HepG2 (cell line): ENCODE data around the gene NDUFB3. TPM values are rescaled to one million over a fixed set of nuclear protein-coding genes. Genes with fewer than 3 reads are reported as not detected.

ENCODE experiments used
- ARNTL ChIP-seq: sonication (generic); formaldehyde crosslinking; IDR thresholded peaks from 2 replicates; pipeline ENCODE4 v1.4.0; 2020; ENCODE audit warnings: mild to moderate bottlenecking, missing genetic modification reagents
- DDIT3 ChIP-seq: sonication (generic); formaldehyde crosslinking; IDR thresholded peaks from 2 replicates; pipeline ENCODE4 v1.4.0; 2020; ENCODE audit warnings: mild to moderate bottlenecking, missing genetic modification reagents
- KLF15 ChIP-seq: sonication (generic); formaldehyde crosslinking; IDR thresholded peaks from 2 replicates; pipeline ENCODE4 v1.8.1; 2023; ENCODE audit warnings: borderline replicate concordance, mild to moderate bottlenecking, inconsistent platforms, missing genetic modification reagents, mixed read lengths
- MXD1 ChIP-seq: sonication (generic); formaldehyde crosslinking; IDR thresholded peaks from 2 replicates; pipeline ENCODE4 v1.4.0; 2020; ENCODE audit warnings: mild to moderate bottlenecking, missing genetic modification reagents
- NFRKB ChIP-seq: fragments of 450-650 bp; IDR thresholded peaks from 2 replicates; pipeline ENCODE4 v1.6.1; 2017
- SMAD1 ChIP-seq: sonication (generic); formaldehyde crosslinking; IDR thresholded peaks from 2 replicates; pipeline ENCODE4 v1.4.0; 2020; ENCODE audit warnings: missing genetic modification reagents, low read depth, mild to moderate bottlenecking, borderline replicate concordance
- SSRP1 ChIP-seq: IDR thresholded peaks from 2 replicates; pipeline ENCODE4 v1.6.1; 2016; ENCODE audit warnings: control low read depth
- STAG1 ChIP-seq: sonication (generic); formaldehyde crosslinking; IDR thresholded peaks from 2 replicates; pipeline ENCODE4 v1.4.0; 2020; ENCODE audit warnings: missing genetic modification reagents
- STAT5B ChIP-seq: sonication (generic); formaldehyde crosslinking; IDR thresholded peaks from 2 replicates; pipeline ENCODE4 v1.4.0; 2020; ENCODE audit warnings: missing genetic modification reagents
- UBTF ChIP-seq: sonication (generic); formaldehyde crosslinking; IDR thresholded peaks from 2 replicates; pipeline ENCODE4 v1.4.0; 2020; ENCODE audit warnings: mild to moderate bottlenecking, missing genetic modification reagents
- ZBTB44 ChIP-seq: sonication (generic); formaldehyde crosslinking; IDR thresholded peaks from 2 replicates; pipeline ENCODE4 v1.4.0; 2020; ENCODE audit warnings: missing genetic modification reagents
- ZFP91 ChIP-seq: sonication (generic); formaldehyde crosslinking; IDR thresholded peaks from 2 replicates; pipeline ENCODE4 v1.9.0; 2022; ENCODE audit warnings: missing genetic modification reagents, mild to moderate bottlenecking, borderline replicate concordance
- ZNF10 ChIP-seq: sonication (generic); formaldehyde crosslinking; IDR thresholded peaks from 2 replicates; pipeline ENCODE4 v1.4.0; 2020; ENCODE audit warnings: mild to moderate bottlenecking, low read depth, missing genetic modification reagents, borderline replicate concordance
- ZNF333 ChIP-seq: sonication (generic); formaldehyde crosslinking; IDR thresholded peaks from 2 replicates; pipeline ENCODE4 v1.4.0; 2020; ENCODE audit warnings: mild to moderate bottlenecking, missing genetic modification reagents, borderline replicate concordance
- ZNF775 ChIP-seq: sonication (generic); formaldehyde crosslinking; IDR thresholded peaks from 2 replicates; pipeline ENCODE4 v1.4.0; 2020; ENCODE audit warnings: missing genetic modification reagents, mild to moderate bottlenecking, moderate library complexity, borderline replicate concordance
- ZNF782 ChIP-seq: sonication (generic); formaldehyde crosslinking; IDR thresholded peaks from 2 replicates; pipeline ENCODE4 v1.4.0; 2020; ENCODE audit warnings: missing genetic modification reagents, mild to moderate bottlenecking, borderline replicate concordance
- polyA plus RNA-seq, 8 experiments: library from polyadenylated mRNA; depleted of rRNA in 3 of 8; stranded (reverse) in 7 of 8; unstranded in 1 of 8; fragments of >200 nt; fragmentation: Illumina TruSeq in 4 of 8; extraction: Trizol in 4 of 8; gene quantifications; 2 replicates each; pipeline versions ENCODE4 v1.2.1 to v1.2.3, GENCODE V29; 2011 to 2016; ENCODE audit warnings: low read depth in 4 of 8, missing spikeins in 1 of 8, mixed read lengths in 1 of 8; ENCODE audit not compliant: insufficient read depth in 1 of 8
- total RNA-seq, 5 experiments: library from RNA; depleted of rRNA; stranded (reverse); fragments of >200 nt; fragmentation: Illumina TruSeq; extraction: Trizol; gene quantifications; 2 replicates each; pipeline ENCODE4 v1.2.3, GENCODE V29; 2016; ENCODE audit warnings: low read depth in 1 of 5

Gene NDUFB3
- total and polyA plus RNA-seq, 2 of the 13 experiments (the other 11 are each of a cell fraction or from before 2014, with no cell fraction given), result 50.7 to 159 TPM

GRCh38 chr2:201118121-201118960 lies 46.5 kb downstream of the NDUFB3 start (continued):
- TF ChIP-seq UBTF (CRISPR knock-in tag) (peak; percentile 65), ZNF333 (CRISPR knock-in tag) (peak; percentile 90; the same call in 1 of the 2 replicates), KLF15 (CRISPR knock-in tag) (peak; percentile 44; the same call in 1 of the 2 replicates), ZNF10 (CRISPR knock-in tag) (no peak), ZBTB44 (CRISPR knock-in tag) (0 out of 2 replicates have a peak, but pooled peaks have one; percentile 20), SSRP1 (CRISPR knock-in tag) (no peak), ZNF782 (CRISPR knock-in tag) (peak; percentile 97; the same call in 1 of the 2 replicates), MXD1 (CRISPR knock-in tag) (no peak), DDIT3 (CRISPR knock-in tag) (no peak), SMAD1 (CRISPR knock-in tag) (peak; percentile 53; the same call in 1 of the 2 replicates), NFRKB (no peak), STAT5B (CRISPR knock-in tag) (no peak), ARNTL (CRISPR knock-in tag) (peak; percentile 92), STAG1 (CRISPR knock-in tag) (peak; percentile 52), ZFP91 (CRISPR knock-in tag) (peak; percentile 85; the same call in 1 of the 2 replicates), ZNF775 (CRISPR knock-in tag) (peak; percentile 89)
